Osteoblast (primary cell): ENCODE data around the gene WDSUB1. TPM values are rescaled to one million over a fixed set of nuclear protein-coding genes. Genes with fewer than 3 reads are reported as not detected.
A peak's percentile ranks its signal among the peaks of the same experiment; 100 is the strongest.

Experiments used
- DNase-seq: peaks from one replicate; pipeline ENCODE4 v3.0.0; 2011; ENCODE audit warnings: low spot score, mixed read lengths; ENCODE audit not compliant: insufficient read length; ENCODE audit errors: missing footprints
- H2AFZ ChIP-seq: 2 replicates; pipeline ENCODE4 v1.6.0; 2011; ENCODE audit warnings: mild to moderate bottlenecking, low read length
- H3K27ac ChIP-seq: 2 replicates; pipeline ENCODE4 v1.5.1; 2011; ENCODE audit warnings: mild to moderate bottlenecking, low read depth, low read length, moderate library complexity
- H3K27me3 ChIP-seq: 2 replicates; pipeline ENCODE4 v1.6.0; 2012; ENCODE audit warnings: mild to moderate bottlenecking, control low read depth, inconsistent platforms, low read length, moderate library complexity; ENCODE audit not compliant: insufficient read depth
- H3K36me3 ChIP-seq: 2 replicates; pipeline ENCODE4 v1.5.1; 2011; ENCODE audit warnings: mild to moderate bottlenecking, low read length, control low read depth, moderate library complexity; ENCODE audit not compliant: insufficient read depth
- H3K4me1 ChIP-seq: 2 replicates; pipeline ENCODE4 v1.5.1; 2011; ENCODE audit warnings: mild to moderate bottlenecking, low read length, control low read depth, moderate library complexity; ENCODE audit not compliant: insufficient read depth
- H3K4me2 ChIP-seq: 2 replicates; pipeline ENCODE4 v1.6.0; 2011; ENCODE audit warnings: mild to moderate bottlenecking, low read length; ENCODE audit not compliant: insufficient read depth
- H3K4me3 ChIP-seq: fragments of 200-600 bp; sonication (generic); 3 replicates; pipeline ENCODE4 v1.5.1; 2012; ENCODE audit warnings: mild to moderate bottlenecking, low read length, inconsistent platforms; ENCODE audit not compliant: insufficient read depth
- H3K79me2 ChIP-seq: 2 replicates; pipeline ENCODE4 v1.6.0; 2012; ENCODE audit warnings: mild to moderate bottlenecking, low read length, control low read depth, inconsistent platforms; ENCODE audit not compliant: insufficient read depth
- H3K9me3 ChIP-seq: 2 replicates; pipeline ENCODE4 v1.5.1; 2011; ENCODE audit warnings: low read depth, low read length, control low read depth
- H4K20me1 ChIP-seq: 2 replicates; pipeline ENCODE4 v1.6.0; 2012; ENCODE audit warnings: mild to moderate bottlenecking, low read length, control low read depth; ENCODE audit not compliant: insufficient read depth
- total RNA-seq: library from RNA; depleted of rRNA; stranded (reverse); fragments of >200 nt; gene quantifications from 2 replicates; pipeline ENCODE4 v1.2.3, GENCODE V29; 2012
- TF ChIP-seq, protein P1 (sequence below): IDR thresholded peaks from 2 replicates; pipeline ENCODE4 v1.5.1; 2011; ENCODE audit warnings: mild to moderate bottlenecking, low read depth, low read length, moderate library complexity; ENCODE audit errors: extremely low read depth

The WDSUB1 gene
- total RNA-seq, 1 donor = 13.8 TPM

DNA sequence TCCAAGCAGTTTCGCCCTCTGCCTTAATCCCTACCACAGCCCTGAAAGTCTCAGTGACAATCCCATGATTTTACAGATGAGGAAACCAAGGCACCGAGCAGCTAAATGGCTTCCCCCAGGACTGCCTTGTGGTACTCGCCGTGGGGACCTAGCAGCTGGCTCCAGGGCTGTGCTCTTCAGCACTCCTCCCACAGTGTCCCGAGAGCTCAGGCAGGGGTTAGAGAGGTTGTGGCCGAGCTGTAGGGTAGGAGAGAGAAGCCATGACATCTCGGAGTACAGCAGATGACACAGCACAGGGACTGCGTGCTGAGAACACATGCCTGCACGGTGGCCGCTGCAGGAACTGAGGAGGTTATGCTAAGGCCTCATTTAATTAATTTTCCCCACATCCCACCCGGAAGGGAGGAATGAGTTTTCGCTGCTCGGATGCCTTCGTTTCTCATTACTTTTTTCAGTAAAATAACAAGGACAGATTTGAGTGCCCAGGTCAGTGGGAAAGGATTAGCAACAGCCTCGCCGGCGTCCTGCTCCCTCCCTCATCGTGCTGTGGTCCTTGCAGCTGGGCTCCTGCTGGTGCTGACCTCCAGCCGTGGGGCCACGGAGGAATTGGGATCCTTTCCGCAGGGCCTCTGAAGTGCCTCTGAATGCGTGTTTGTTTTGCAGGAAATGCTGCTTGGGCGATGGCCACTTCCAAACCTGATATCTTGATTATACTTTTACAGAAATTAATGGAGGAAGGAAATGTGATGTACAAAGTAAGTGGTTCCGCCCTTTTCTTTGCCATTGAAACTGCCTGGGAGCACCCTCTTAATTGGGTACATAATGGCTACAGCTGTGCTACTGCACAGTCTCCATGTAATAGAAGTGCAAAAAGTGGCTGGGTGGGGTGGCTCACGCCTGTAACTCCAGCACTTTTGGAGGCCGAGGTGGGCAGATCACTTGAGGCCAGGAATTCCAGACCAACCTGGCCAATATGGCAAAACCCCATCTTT, 61.2 kb downstream of the WDSUB1 start:
- no peak overlapping the region for H2AFZ ChIP-seq
- DNase-seq = no peak
- H3K27ac ChIP-seq = peak overlapping the region; percentile 15

DNA sequence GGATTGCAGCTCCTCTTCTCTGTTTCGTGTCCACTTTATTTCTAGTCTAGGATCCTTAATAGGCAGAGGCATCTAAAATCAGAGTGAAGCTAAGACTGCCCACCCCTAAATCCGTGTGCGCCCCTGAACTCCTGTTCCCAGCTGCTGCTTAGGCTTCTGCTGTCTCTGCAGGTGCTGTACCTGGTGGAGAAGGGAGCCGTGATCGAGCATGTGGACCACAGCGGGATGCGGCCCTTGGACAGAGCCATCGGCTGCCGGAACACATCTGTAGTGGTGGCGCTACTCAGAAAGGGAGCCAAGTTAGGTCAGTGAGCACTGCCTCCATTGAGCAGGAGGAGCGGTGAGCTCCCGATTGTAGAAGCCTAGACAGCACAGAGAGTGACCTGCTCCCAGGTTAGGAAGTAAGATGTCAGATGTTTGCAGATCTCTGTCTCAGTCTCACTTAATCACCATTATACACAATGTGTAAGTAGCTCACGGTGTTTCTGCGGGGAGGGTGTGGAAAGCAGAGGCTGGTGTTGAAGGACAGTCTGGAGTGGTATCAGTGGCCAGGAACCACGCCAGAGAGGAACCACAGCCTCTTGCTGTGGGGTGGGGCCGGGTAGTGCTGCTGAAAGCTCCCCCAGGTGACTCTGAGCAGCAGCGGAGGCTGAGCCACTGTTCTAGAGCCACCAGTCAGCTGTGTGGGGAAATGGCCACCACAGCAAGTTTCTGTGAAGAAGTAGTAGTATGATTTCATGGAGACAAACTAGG, 62.3 kb downstream of the WDSUB1 start:
- Histone ChIP-seq H3K4me3 (no peak overlapping the region), H3K36me3 (peaks cover 39% of the 10 kb centered on the region), H3K4me2 (no peak overlapping the region), H3K27me3 (no peaks in the 10 kb centered on the region), H4K20me1 (no peaks in the 10 kb centered on the region), H3K9me3 (no peaks in the 10 kb centered on the region), H3K79me2 (no peaks in the 10 kb centered on the region), H2AFZ (no peak overlapping the region), H3K4me1 (no peaks in the 10 kb centered on the region), H3K27ac (no peak overlapping the region)
- no peak for DNase-seq
- TF ChIP-seq, protein P1, sequence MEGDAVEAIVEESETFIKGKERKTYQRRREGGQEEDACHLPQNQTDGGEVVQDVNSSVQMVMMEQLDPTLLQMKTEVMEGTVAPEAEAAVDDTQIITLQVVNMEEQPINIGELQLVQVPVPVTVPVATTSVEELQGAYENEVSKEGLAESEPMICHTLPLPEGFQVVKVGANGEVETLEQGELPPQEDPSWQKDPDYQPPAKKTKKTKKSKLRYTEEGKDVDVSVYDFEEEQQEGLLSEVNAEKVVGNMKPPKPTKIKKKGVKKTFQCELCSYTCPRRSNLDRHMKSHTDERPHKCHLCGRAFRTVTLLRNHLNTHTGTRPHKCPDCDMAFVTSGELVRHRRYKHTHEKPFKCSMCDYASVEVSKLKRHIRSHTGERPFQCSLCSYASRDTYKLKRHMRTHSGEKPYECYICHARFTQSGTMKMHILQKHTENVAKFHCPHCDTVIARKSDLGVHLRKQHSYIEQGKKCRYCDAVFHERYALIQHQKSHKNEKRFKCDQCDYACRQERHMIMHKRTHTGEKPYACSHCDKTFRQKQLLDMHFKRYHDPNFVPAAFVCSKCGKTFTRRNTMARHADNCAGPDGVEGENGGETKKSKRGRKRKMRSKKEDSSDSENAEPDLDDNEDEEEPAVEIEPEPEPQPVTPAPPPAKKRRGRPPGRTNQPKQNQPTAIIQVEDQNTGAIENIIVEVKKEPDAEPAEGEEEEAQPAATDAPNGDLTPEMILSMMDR = no peak

More for the DNA sequence above, 61.2 kb downstream of the WDSUB1 start:
- H3K4me3 ChIP-seq = no peak overlapping the region
- no peaks in the 10 kb centered on the region for H3K9me3 ChIP-seq
- H3K4me1 ChIP-seq = no peaks in the 10 kb centered on the region
- no peaks in the 10 kb centered on the region for H4K20me1 ChIP-seq
- no peaks in the 10 kb centered on the region for H3K79me2 ChIP-seq
- TF ChIP-seq, protein P1 = no peak
- H3K36me3 ChIP-seq = peaks cover 41% of the 10 kb centered on the region
- H3K27me3 ChIP-seq = no peaks in the 10 kb centered on the region
- no peak overlapping the region for H3K4me2 ChIP-seq

DNA sequence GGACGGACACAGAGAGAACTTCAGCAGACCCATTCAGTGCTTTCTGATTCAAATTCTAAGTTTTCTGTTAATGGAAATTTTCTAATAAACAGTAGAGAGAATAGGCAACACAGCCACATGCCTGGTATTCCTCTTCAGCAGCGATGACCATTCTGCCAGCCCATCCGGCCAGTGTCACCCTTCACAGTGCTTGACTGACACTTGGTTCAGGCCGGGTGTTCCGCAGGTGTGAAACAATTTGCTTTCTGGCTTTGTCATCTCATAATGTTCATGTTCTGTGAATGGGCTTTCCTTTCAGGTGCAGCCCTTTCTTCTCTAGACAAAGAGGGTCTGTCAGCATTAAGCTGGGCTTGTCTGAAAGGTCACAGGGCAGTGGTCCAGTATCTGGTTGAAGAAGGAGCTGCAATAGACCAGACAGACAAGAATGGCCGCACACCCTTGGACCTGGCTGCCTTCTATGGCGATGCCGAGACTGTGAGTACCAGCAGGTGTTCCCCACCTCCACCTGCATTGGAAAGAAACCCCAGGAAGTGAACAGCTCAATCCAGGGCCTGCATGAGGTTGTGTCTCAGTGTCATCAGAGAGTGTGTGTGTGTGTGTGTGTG, 67.0 kb downstream of the WDSUB1 start:
- DNase-seq = no peak
- no peak overlapping the region for H3K4me3 ChIP-seq
- no peak overlapping the region for H2AFZ ChIP-seq
- H3K9me3 ChIP-seq = no peaks in the 10 kb centered on the region
- peaks cover 56% of the 10 kb centered on the region for H3K36me3 ChIP-seq
- H3K27ac ChIP-seq = no peak overlapping the region
- TF ChIP-seq, protein P1 = no peak
- no peaks in the 10 kb centered on the region for H4K20me1 ChIP-seq
- no peaks in the 10 kb centered on the region for H3K4me1 ChIP-seq
- no peaks in the 10 kb centered on the region for H3K79me2 ChIP-seq
- no peak overlapping the region for H3K4me2 ChIP-seq
- H3K27me3 ChIP-seq = no peaks in the 10 kb centered on the region
